AG08395 (cell line): ENCODE measurements around the gene TCEAL1.
"Not testable (repeated sequence)": the region's sequence is repeated elsewhere in the genome, so short reads cannot be mapped to it uniquely, and the experiment has no call there.

Source experiments
- DNase-seq: peaks from one replicate; pipeline ENCODE4 v3.0.0; 2012; ENCODE audit warnings: mixed read lengths, low spot score

The TCEAL1 gene

GRCh38 chrX:103635436-103635835 lies 6.7 kb downstream of the TCEAL1 start:
- no peak for DNase-seq

DNA sequence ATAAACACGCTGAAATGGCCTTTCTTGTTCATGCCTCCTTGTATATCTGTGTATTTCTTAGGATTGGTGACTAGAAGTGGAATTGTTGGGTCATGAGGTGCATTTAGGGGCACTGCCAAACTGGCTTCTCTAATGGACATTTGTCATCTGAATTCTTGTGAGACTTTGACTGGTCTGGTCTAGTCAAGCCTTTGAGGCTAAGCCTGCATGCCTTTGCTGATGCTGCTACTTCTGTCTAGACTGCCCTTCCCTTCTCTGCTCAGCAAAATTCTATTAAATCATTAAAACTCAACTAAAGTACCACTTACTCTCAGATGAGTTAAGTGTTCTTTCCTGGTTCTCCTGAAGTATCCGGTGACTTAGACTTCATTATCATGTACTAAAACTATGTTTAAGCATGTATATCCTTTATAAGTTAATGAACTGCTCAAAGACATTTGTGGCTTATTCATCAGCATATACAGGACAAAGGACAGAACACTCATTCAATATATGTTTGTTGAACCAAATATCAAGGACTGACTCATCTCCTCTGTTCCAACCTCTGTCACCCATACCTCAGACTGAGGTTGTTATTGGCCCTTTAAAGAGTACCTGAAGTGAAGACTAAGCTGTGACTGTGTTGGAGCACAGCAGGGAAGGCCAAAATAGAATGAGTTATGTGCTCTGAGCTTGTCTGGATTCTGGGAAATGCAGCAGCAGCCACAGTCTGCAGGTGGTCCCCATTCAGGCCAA lies 9.0 kb downstream of the TCEAL1 start:
- no peak for DNase-seq

- not testable (repeated sequence) for DNase-seq
Measured at GRCh38 chrX:103638479-103639346, 9.9 kb downstream of the TCEAL1 start.

DNA sequence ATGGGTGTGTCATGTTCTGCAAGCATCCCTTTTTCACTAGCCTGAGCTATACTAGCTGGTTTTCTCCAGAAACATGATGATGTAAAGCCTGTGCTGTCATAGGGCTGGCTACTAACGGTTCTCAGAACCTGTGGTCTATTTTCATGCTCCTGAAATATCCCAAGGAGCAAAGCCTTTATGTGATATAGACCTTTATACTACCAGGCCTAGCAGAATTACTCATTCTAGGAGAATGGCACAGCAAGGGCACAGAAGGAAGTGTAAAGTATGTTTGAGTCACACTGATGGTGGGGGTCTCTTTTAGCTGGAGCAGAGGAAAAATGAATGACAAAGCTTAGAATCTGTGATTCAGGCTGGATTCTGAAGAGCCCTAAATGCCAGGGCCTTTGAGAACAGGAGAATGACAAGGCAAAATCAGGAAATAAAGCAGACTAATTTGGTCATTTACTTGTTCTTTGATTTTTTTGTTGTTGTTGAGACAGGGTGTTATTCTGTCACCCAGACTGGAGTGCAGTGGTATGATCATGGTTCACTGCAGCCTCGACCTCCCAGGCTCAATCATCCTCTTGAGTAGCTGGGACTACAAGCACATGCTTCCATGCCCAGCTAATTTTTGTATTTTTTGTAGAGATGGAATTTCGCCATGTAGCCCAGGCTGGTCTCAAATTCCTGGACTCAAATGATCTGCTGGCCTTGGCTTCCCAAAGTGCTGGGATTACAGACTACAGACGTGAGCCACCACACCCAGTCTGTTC lies 11.8 kb downstream of the TCEAL1 start:
- no peak for DNase-seq

DNA sequence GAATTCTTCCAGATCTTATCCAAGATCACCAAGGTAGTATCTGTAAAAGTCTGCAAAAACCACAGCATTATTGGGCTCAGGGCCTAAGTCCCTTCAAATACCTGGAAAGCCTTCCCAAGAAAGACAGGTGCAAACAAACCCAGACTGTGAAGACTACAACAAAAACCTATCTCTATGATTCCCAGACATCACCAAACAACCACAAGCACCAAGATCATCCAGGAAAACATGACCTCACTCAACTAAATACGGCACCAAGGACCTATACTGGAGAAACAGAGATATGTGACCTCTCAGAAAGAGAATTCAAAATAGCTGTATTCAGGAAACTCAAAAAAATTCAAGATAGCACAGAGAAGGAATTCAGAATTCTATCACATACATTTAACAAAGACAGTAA lies 15.3 kb downstream of the TCEAL1 start:
- DNase-seq: no peak

DNA sequence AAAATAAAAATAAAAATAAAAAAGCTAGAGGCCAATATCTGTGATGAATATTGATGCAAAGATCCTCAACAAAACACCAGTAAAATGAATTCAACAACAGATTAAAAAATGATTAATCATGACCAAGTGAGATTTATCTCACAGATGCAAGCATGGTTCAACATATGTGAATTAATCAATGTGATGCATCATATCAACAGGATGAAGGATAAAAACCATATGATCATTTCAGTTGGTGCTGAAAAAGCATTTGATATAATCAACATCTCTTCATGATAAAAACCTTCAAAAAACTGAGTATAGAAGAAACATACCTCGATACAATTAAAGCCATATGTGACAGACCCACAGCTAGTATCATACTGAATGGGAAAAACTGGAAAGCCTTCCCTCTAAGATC lies 18.9 kb downstream of the TCEAL1 start:
- no peak for DNase-seq

- no peak for DNase-seq
Measured at GRCh38 chrX:103651151-103651773, 22.5 kb downstream of the TCEAL1 start.

GRCh38 chrX:103655230-103656000 lies 26.6 kb downstream of the TCEAL1 start:
- not testable (repeated sequence) for DNase-seq

GRCh38 chrX:103656617-103657016 lies 27.8 kb downstream of the TCEAL1 start:
- peak; percentile 59 for DNase-seq

GRCh38 chrX:103657066-103657465 lies 28.3 kb downstream of the TCEAL1 start:
- not testable (repeated sequence) for DNase-seq

- DNase-seq: no peak
Measured at GRCh38 chrX:103658681-103659433, 30.1 kb downstream of the TCEAL1 start.

GRCh38 chrX:103659460-103659859 lies 30.7 kb downstream of the TCEAL1 start:
- not testable (repeated sequence) for DNase-seq

- no peak for DNase-seq
Measured at GRCh38 chrX:103663981-103664762, 35.4 kb downstream of the TCEAL1 start.

- no peak for DNase-seq
Measured at GRCh38 chrX:103666202-103667107, 37.7 kb downstream of the TCEAL1 start.

DNA sequence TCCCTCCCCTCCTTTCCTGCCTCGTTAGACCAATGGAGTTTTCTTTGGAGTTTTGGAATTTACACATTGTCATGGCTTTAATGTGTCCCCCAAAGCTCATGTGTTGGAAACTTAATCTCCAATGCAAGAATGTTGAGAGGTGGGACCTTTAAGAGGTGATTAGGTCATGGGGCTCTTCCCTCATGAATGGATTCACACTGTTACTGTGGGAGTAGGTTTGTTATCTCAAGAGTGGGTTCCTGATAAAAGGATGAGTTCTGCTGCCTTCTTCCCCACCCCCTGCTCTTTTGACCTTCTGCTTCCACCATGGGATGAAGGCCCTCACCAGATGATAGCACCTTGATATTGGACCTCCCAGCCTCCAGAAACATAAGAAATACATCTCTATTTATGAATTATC lies 41.0 kb downstream of the TCEAL1 start:
- DNase-seq: no peak

- no peak for DNase-seq
Measured at GRCh38 chrX:103674531-103675454, 46.0 kb downstream of the TCEAL1 start.

DNA sequence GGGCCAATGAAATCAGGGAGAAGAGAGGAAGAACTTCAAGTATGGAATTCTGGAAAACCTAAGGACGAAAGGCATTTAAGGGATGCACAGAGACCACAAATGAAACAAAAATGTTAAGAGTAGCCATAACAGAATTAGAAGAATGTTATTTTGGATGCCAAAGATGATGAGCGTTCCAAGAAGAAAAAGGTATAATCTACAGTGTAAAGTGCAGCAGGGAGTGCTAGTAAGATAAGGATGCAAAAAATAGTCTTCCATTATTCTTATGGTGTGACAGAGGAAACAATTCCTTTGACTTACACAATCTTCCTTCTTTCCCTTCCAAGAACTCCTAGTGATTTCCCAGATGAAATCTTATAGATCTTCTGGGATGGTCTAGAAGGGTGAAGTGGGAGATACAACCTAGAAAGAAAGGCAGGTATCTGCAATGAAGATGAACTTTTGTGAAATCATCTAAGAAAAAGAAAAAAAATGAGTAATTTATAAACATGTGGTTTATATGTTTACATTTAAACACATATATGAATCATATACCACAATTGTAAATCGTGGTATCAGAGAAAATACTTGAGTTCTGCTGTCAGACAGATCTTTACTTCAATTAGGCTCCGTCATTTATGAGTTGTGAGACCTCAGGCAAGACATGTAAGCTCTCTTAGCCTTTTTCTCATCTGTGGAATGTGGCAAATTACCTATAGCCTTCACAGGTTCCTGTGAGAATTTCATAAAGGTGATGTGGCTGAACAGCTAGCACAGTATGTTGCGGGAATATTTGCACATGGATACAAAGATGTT lies 49.6 kb downstream of the TCEAL1 start:
- DNase-seq: no peak
